Activated CD8-positive, alpha-beta T cell treated with anti-CD3 and anti-CD28 coated beads for 36 hours (primary cell): ENCODE data around the gene APOC1. TPM values are rescaled to one million over a fixed set of nuclear protein-coding genes. Genes with fewer than 3 reads are reported as not detected.
A peak's percentile ranks its signal among the peaks of the same experiment; 100 is the strongest.

Experiments used
- ATAC-seq: fragments of 200-7000 bp; cut with Tn5 transposase; one replicate; pipeline ENCODE4 v1.10.0; 2021; ENCODE audit warnings: mild to moderate bottlenecking, moderate library complexity
- CTCF ChIA-PET: fragments of 350-600 bp; sonication (Branson Sonifier 250); formaldehyde crosslinking; loops from one replicate; lab custom pipeline; 2021; ENCODE audit warnings: antibody characterized with exemption; lab: Charles Lee
- POLR2A ChIA-PET: fragments of 350-600 bp; sonication (Branson Sonifier 250); formaldehyde crosslinking; loops from one replicate; lab custom pipeline; 2021; ENCODE audit warnings: antibody characterized with exemption; lab: Charles Lee
- DNase-seq: peaks from one replicate; pipeline ENCODE4 v3.0.0-alpha.2; 2020
- H3K27ac Mint-ChIP-seq: one replicate; pipeline ENCODE4 v1.8.0; 2021; ENCODE audit warnings: mild to moderate bottlenecking, mixed read lengths
- H3K27me3 Mint-ChIP-seq: one replicate; pipeline ENCODE4 v1.8.0; 2021; ENCODE audit warnings: mixed read lengths
- H3K36me3 Mint-ChIP-seq: one replicate; pipeline ENCODE4 v1.8.0; 2021; ENCODE audit warnings: low read depth, mixed read lengths
- H3K4me1 Mint-ChIP-seq: one replicate; pipeline ENCODE4 v1.8.0; 2021; ENCODE audit warnings: low read depth, mixed read lengths
- H3K4me3 Mint-ChIP-seq: one replicate; pipeline ENCODE4 v1.8.0; 2021; ENCODE audit warnings: mild to moderate bottlenecking, moderate library complexity, mixed read lengths
- H3K9me3 Mint-ChIP-seq: one replicate; pipeline ENCODE4 v1.8.0; 2021; ENCODE audit warnings: mixed read lengths
- intact Hi-C: fragments of 100-400 bp; cut with micrococcal nuclease; formaldehyde crosslinking; loops from one replicate; pipeline ENCODE4 v1.10.0; 2022
- total RNA-seq, 2 experiments: library from RNA; stranded (reverse); gene quantifications; one replicate each; pipeline ENCODE4 v1.2.3, GENCODE V29; 2021
- TF ChIP-seq, protein P1 (sequence below): fragments of 200-600 bp; IDR thresholded peaks from one replicate; pipeline ENCODE4 v1.8.0; 2022; ENCODE audit warnings: antibody characterized with exemption, mild to moderate bottlenecking

APOC1 gene
- total RNA-seq, 2 experiments from 2014 or later: 2.5 to 3.6 TPM

DNA sequence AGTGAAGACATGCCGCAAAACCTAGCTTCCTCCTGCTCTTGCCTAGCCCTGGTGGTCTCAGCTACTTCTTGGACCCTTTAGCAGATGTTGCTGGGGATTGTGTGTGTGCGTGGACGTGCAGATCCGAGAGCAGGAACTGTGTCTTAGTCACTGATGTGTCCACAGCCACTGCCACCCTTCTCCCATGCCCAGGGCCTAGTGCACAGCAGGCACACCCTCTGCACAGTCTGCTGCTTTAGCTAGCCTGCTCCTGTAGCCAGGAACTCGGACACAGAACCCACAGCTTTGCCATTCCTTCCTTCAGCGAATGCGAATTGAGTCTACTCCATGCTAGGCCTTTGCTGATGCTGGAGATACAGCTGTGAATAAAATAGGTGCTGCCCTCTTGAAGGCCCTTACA, 43.1 kb downstream of the APOC1 start:
- TF ChIP-seq, protein P1, sequence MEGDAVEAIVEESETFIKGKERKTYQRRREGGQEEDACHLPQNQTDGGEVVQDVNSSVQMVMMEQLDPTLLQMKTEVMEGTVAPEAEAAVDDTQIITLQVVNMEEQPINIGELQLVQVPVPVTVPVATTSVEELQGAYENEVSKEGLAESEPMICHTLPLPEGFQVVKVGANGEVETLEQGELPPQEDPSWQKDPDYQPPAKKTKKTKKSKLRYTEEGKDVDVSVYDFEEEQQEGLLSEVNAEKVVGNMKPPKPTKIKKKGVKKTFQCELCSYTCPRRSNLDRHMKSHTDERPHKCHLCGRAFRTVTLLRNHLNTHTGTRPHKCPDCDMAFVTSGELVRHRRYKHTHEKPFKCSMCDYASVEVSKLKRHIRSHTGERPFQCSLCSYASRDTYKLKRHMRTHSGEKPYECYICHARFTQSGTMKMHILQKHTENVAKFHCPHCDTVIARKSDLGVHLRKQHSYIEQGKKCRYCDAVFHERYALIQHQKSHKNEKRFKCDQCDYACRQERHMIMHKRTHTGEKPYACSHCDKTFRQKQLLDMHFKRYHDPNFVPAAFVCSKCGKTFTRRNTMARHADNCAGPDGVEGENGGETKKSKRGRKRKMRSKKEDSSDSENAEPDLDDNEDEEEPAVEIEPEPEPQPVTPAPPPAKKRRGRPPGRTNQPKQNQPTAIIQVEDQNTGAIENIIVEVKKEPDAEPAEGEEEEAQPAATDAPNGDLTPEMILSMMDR: no peak
- Mint-ChIP-seq H3K36me3 (peaks cover 6% of the 10 kb centered on the region), H3K4me3 (no peak overlapping the region), H3K9me3 (no peaks in the 10 kb centered on the region), H3K27me3 (no peaks in the 10 kb centered on the region), H3K4me1 (peaks cover 48% of the 10 kb centered on the region), H3K27ac (peak overlapping the region; percentile 28)
- ChIA-PET POLR2A (interaction anchor here (0.9 to 1.2 kb wide), 3 partner anchors 44 to 53 kb away, joined by 3 to 5 read pairs (median 3); no protein-coding TSS in a partner anchor), CTCF (interaction anchor here (1.5 to 1.6 kb wide), 2 partner anchors 31 to 102 kb away, joined by 5 to 6 read pairs; no protein-coding TSS in a partner anchor)
- no peak for ATAC-seq
- DNase-seq: no peak
- intact Hi-C loops: no loop called here

DNA sequence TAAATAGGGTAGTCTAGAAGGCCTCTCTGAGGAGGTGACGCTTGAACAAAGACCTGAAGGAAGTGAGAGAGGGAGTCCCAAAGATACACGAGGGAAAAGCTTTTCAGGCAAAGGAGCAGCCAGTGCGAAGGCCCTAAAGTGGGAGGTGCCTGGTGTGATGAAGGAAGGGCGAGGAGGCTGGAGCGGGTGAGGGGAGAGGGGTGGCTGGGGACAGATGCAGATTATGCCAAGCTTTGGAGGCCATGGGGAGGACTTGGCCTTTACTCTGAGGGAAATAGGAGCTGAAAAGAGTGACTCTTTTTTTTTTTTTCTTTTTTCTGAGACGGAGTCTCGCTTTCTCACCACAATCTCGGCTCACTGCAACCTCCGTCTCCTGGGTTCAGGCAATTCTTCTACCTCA, 43.7 kb downstream of the APOC1 start:
- Mint-ChIP-seq H3K27me3 (no peaks in the 10 kb centered on the region), H3K4me1 (peaks cover 48% of the 10 kb centered on the region), H3K36me3 (peaks cover 6% of the 10 kb centered on the region), H3K9me3 (no peaks in the 10 kb centered on the region), H3K4me3 (no peak overlapping the region), H3K27ac (peak overlapping the region; percentile 28)
- DNase-seq: no peak
- no peak for ATAC-seq
- POLR2A ChIA-PET: interaction anchor here (1.2 kb wide), 1 partner anchor 54 kb away, joined by 5 read pairs; no protein-coding TSS in a partner anchor
- CTCF ChIA-PET: interaction anchor here (1.5 to 1.6 kb wide), 2 partner anchors 31 to 102 kb away, joined by 5 to 6 read pairs; no protein-coding TSS in a partner anchor
- TF ChIP-seq, protein P1: no peak
- intact Hi-C loops: no loop called here

DNA sequence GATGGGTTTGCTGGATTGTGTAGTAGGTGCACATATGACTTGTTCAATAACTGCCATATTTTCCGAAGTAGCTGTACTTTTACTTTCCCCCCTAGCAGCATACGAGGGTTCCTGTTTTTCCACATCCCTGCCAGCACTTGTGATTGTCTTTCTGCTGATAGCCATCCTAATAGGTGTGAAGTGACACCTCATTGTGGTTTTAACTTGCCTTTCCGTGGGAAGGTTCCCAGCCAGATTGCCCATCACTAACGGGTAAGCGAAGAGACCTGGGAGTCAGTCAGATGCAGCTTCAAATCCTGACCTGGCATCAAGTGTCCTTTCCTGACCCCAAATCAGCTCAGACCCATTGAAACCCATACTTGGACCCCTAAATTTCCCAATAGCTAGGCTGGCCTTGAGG, 45.3 kb downstream of the APOC1 start:
- POLR2A ChIA-PET: interaction anchor here (0.6 to 1.0 kb wide), 2 partner anchors 56 to 102 kb away, joined by 3 to 4 read pairs; no protein-coding TSS in a partner anchor
- CTCF ChIA-PET: no interaction called here
- peaks cover 42% of the 10 kb centered on the region for H3K4me1 Mint-ChIP-seq
- H3K36me3 Mint-ChIP-seq: peaks cover 6% of the 10 kb centered on the region
- DNase-seq (no peak), ATAC-seq (no peak)
- peak overlapping the region; percentile 44 for H3K27ac Mint-ChIP-seq
- H3K27me3 Mint-ChIP-seq: no peaks in the 10 kb centered on the region
- TF ChIP-seq, protein P1: no peak
- H3K4me3 Mint-ChIP-seq: no peak overlapping the region
- H3K9me3 Mint-ChIP-seq: no peaks in the 10 kb centered on the region
- intact Hi-C loops: no loop called here

DNA sequence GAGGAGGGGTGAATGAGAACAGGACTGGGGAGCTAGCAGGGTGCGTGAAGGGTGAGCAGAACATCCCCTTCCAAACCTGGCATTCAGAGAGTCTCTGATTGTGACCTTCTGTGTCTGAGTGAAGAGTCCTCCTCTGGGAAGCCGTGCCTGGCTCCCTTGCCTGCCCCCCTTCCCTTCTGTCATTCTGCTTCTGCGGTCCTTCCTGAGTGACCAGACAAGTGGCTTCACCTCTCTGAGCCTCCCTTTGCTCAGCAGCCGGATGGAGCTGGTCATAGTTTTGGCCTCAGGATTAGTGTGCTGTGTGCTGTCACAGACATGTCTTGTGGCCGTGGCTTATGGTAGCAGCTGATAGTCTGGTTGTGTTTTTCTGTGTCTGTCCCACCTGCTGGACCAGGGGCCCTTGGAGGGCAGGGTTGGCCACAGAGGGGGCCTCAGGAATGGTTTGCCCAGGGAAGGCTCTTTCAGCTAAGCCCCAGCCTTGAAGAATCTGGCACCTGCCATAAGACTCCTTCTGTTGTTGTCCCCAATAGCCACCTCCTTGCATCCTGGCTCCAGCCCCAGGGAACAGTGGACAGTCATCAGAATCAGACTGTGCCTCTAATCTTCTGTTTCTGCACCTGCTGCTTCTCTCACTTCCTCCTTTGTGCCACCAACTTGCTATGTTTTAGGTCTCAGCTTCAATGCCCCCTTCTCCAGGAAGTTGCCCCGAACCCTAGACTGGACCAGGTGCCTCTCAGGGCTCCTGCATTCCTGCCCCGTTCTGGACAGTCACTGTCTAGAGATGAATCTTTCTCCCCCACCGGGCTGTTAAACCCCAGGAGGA, 46.7 kb downstream of the APOC1 start:
- H3K4me3 Mint-ChIP-seq: no peak overlapping the region
- TF ChIP-seq, protein P1: no peak
- ATAC-seq: no peak
- no peaks in the 10 kb centered on the region for H3K9me3 Mint-ChIP-seq
- ChIA-PET CTCF (no interaction called here), POLR2A (no interaction called here)
- intact Hi-C loops: no loop called here
- H3K27me3 Mint-ChIP-seq: no peaks in the 10 kb centered on the region
- no peak for DNase-seq
- peaks cover 9% of the 10 kb centered on the region for H3K36me3 Mint-ChIP-seq
- peak overlapping the region; percentile 46 for H3K27ac Mint-ChIP-seq
- peaks cover 37% of the 10 kb centered on the region for H3K4me1 Mint-ChIP-seq

DNA sequence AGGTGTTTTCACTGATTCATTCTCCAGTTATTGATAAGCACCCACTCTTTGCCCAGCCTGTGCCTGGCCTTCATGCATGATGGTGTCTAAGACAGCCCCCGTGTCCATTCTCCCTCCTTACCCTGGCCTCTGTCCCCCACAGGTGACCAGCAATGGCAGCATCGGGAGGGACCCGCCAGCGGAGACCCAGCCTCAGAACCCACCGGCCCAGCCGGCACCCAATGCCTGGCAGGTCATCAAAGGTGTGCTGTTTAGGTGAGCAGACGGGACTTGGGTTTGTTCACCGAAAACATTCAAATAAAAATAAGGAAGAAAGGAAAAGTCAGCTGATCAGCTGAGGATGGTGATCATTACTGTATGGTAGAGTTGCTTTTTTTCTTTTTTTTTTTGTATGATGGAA, 47.4 kb downstream of the APOC1 start:
- ChIA-PET POLR2A (no interaction called here), CTCF (interaction anchor here (1.1 kb wide), 1 partner anchor 10 kb away, joined by 4 read pairs; no protein-coding TSS in a partner anchor)
- intact Hi-C loops: no loop called here
- Mint-ChIP-seq H3K4me1 (peaks cover 30% of the 10 kb centered on the region), H3K9me3 (no peaks in the 10 kb centered on the region), H3K4me3 (no peak overlapping the region), H3K27me3 (no peaks in the 10 kb centered on the region), H3K36me3 (peaks cover 9% of the 10 kb centered on the region), H3K27ac (no peak overlapping the region)
- TF ChIP-seq, protein P1: no peak
- ATAC-seq (no peak), DNase-seq (no peak)
